MM.1S (cell line): ENCODE data around the gene SNX9.

Source experiments
- DNase-seq: peaks from one replicate; pipeline ENCODE4 v3.0.0-alpha.2; 2015
- H2AFZ ChIP-seq: fragments of 300-600 bp; sonication (generic); 2 replicates; pipeline ENCODE4 v1.6.0; 2016; ENCODE audit warnings: antibody characterized with exemption, low read length
- H3F3A ChIP-seq: fragments of 300-600 bp; sonication (generic); 2 replicates; pipeline ENCODE4 v1.6.1; 2016; ENCODE audit warnings: mild to moderate bottlenecking, antibody characterized with exemption, low read length, moderate library complexity, mixed read lengths; ENCODE audit not compliant: insufficient read depth
- H3K27ac ChIP-seq: fragments of 300-600 bp; sonication (generic); 2 replicates; pipeline ENCODE4 v1.5.1; 2016; ENCODE audit warnings: mild to moderate bottlenecking, low read length
- H3K27me3 ChIP-seq: fragments of 300-600 bp; sonication (generic); replicated peaks from 2 replicates; pipeline ENCODE4 v1.6.0; 2016; ENCODE audit warnings: low read length; ENCODE audit not compliant: insufficient read depth
- H3K36me3 ChIP-seq: fragments of 300-600 bp; sonication (generic); replicated peaks from 2 replicates; pipeline ENCODE4 v1.6.1; 2016; ENCODE audit warnings: mild to moderate bottlenecking, low read length, mixed read lengths; ENCODE audit not compliant: insufficient read depth
- H3K4me1 ChIP-seq: fragments of 300-600 bp; sonication (generic); 2 replicates; pipeline ENCODE4 v1.6.1; 2016; ENCODE audit warnings: low read length, mixed read lengths
- H3K4me2 ChIP-seq: fragments of 300-600 bp; sonication (generic); 2 replicates; pipeline ENCODE4 v1.6.0; 2016; ENCODE audit warnings: low read depth, low read length
- H3K4me3 ChIP-seq: fragments of 300-600 bp; sonication (generic); 2 replicates; pipeline ENCODE4 v1.5.1; 2016; ENCODE audit warnings: low read length, mixed read lengths
- H3K79me2 ChIP-seq: fragments of 300-600 bp; sonication (generic); 2 replicates; pipeline ENCODE4 v1.6.1; 2016; ENCODE audit warnings: mixed run types, low read length, mixed read lengths
- H3K9ac ChIP-seq: fragments of 300-600 bp; sonication (generic); 2 replicates; pipeline ENCODE4 v1.6.1; 2016; ENCODE audit warnings: low read length, mixed read lengths
- H3K9me2 ChIP-seq: fragments of 300-600 bp; sonication (generic); replicated peaks from 2 replicates; pipeline ENCODE4 v1.6.1; 2016; ENCODE audit warnings: mild to moderate bottlenecking, low read length, mixed read lengths; ENCODE audit not compliant: insufficient read depth
- H3K9me3 ChIP-seq: fragments of 300-600 bp; sonication (generic); replicated peaks from 2 replicates; pipeline ENCODE4 v1.6.1; 2016; ENCODE audit warnings: mild to moderate bottlenecking, low read length, mixed read lengths; ENCODE audit not compliant: insufficient read depth
- H4K20me1 ChIP-seq: fragments of 300-600 bp; sonication (generic); 2 replicates; pipeline ENCODE4 v1.6.1; 2016; ENCODE audit warnings: mild to moderate bottlenecking, low read length, moderate library complexity, mixed read lengths; ENCODE audit not compliant: insufficient read depth
- EZH2 ChIP-seq: fragments of 300-600 bp; sonication (generic); optimal IDR thresholded peaks from 2 replicates; pipeline ENCODE3; 2017; ENCODE audit warnings: low read depth, mild to moderate bottlenecking, antibody characterized with exemption, low read length, mixed read lengths
- EZH2phosphoT487 ChIP-seq: fragments of 300-600 bp; sonication (generic); IDR thresholded peaks from 2 replicates; pipeline ENCODE4 v1.6.1; 2018; ENCODE audit warnings: antibody characterized with exemption, low read length
- TF ChIP-seq, protein P1 (sequence below): fragments of 300-600 bp; sonication (generic); IDR thresholded peaks from 2 replicates; pipeline ENCODE4 v1.5.1; 2016; ENCODE audit warnings: antibody characterized with exemption, low read length, mixed read lengths

The SNX9 gene

GRCh38 chr6:157989541-157990289 lies 166.7 kb downstream of the SNX9 start:
- H3F3A ChIP-seq = no peaks in the 10 kb centered on the region
- H3K9ac ChIP-seq = no peak overlapping the region
- no peaks in the 10 kb centered on the region for H3K27me3 ChIP-seq
- no peaks in the 10 kb centered on the region for H3K9me2 ChIP-seq
- H3K4me2 ChIP-seq = no peak overlapping the region
- H3K79me2 ChIP-seq = peaks cover 80% of the 10 kb centered on the region
- no peak overlapping the region for H3K4me3 ChIP-seq
- TF ChIP-seq, protein P1, sequence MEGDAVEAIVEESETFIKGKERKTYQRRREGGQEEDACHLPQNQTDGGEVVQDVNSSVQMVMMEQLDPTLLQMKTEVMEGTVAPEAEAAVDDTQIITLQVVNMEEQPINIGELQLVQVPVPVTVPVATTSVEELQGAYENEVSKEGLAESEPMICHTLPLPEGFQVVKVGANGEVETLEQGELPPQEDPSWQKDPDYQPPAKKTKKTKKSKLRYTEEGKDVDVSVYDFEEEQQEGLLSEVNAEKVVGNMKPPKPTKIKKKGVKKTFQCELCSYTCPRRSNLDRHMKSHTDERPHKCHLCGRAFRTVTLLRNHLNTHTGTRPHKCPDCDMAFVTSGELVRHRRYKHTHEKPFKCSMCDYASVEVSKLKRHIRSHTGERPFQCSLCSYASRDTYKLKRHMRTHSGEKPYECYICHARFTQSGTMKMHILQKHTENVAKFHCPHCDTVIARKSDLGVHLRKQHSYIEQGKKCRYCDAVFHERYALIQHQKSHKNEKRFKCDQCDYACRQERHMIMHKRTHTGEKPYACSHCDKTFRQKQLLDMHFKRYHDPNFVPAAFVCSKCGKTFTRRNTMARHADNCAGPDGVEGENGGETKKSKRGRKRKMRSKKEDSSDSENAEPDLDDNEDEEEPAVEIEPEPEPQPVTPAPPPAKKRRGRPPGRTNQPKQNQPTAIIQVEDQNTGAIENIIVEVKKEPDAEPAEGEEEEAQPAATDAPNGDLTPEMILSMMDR = no peak
- TF ChIP-seq EZH2 (no peak), EZH2phosphoT487 (no peak)
- no peaks in the 10 kb centered on the region for H3K36me3 ChIP-seq
- H4K20me1 ChIP-seq = no peaks in the 10 kb centered on the region
- DNase-seq = no peak
- no peak overlapping the region for H2AFZ ChIP-seq
- no peaks in the 10 kb centered on the region for H3K9me3 ChIP-seq
- H3K4me1 ChIP-seq = no peaks in the 10 kb centered on the region
- no peak overlapping the region for H3K27ac ChIP-seq

DNA sequence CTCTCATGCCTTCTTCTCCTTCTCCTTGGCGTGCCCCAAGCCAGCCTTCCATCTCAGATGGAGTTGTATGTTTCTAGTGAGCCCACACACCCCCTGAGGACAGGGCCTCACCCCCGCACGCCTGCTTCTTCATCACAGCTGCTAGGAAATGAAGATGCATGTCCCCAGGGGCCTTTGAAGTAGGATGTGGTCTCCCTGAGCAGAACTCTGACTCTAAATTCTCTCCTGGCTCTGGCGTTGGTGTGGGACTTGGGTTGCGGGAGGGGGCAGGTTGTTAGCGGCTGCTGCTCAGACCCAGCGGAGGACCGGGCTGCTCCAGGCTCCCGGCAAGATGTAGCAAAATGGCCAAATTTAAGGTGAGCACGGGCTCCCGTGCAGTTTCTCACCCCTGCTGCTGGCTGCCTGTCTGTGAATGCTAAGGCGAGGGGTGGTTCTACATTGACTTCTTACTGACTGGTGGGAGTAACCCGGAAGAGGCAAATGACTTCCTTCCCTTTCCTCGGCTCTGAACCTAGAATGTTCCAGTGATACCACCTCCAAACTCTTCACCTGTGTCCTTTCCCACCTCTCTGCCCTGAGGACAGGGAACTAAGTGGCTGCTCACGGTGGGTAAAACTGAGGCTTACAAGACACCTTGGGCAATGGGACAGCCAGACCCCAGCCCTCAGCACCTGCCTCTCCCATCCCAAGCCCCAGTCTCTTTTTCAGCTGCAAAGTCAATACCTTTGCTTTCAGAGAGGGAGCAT lies 167.4 kb downstream of the SNX9 start:
- H3K79me2 ChIP-seq = peaks cover 80% of the 10 kb centered on the region
- no peak overlapping the region for H2AFZ ChIP-seq
- no peak overlapping the region for H3K4me3 ChIP-seq
- DNase-seq = no peak
- no peaks in the 10 kb centered on the region for H3K4me1 ChIP-seq
- no peaks in the 10 kb centered on the region for H3K27me3 ChIP-seq
- H3F3A ChIP-seq = no peaks in the 10 kb centered on the region
- H3K27ac ChIP-seq = no peak overlapping the region
- no peak overlapping the region for H3K4me2 ChIP-seq
- no peaks in the 10 kb centered on the region for H4K20me1 ChIP-seq
- H3K9ac ChIP-seq = no peak overlapping the region
- H3K36me3 ChIP-seq = no peaks in the 10 kb centered on the region
- no peaks in the 10 kb centered on the region for H3K9me2 ChIP-seq
- H3K9me3 ChIP-seq = no peaks in the 10 kb centered on the region
- TF ChIP-seq EZH2 (no peak), EZH2phosphoT487 (no peak)
- TF ChIP-seq, protein P1 = no peak

- Histone ChIP-seq H3K4me1 (no peaks in the 10 kb centered on the region), H3K36me3 (no peaks in the 10 kb centered on the region), H3K27ac (no peak overlapping the region), H4K20me1 (no peaks in the 10 kb centered on the region), H3K4me3 (no peak overlapping the region), H3K9ac (no peak overlapping the region), H3K9me2 (no peaks in the 10 kb centered on the region), H2AFZ (no peak overlapping the region), H3K79me2 (peaks cover 80% of the 10 kb centered on the region), H3F3A (no peaks in the 10 kb centered on the region), H3K4me2 (no peak overlapping the region), H3K9me3 (no peaks in the 10 kb centered on the region), H3K27me3 (no peaks in the 10 kb centered on the region)
- TF ChIP-seq, protein P1 = no peak
- TF ChIP-seq EZH2phosphoT487 (no peak), EZH2 (no peak)
- DNase-seq = no peak
Measured at GRCh38 chr6:157991067-157991432, 168.0 kb downstream of the SNX9 start.
